Osteoblast (primary cell): ENCODE results near the gene FOXB2. TPM values are rescaled to one million over a fixed set of nuclear protein-coding genes. Genes with fewer than 3 reads are reported as not detected.
A peak's percentile ranks its signal among the peaks of the same experiment; 100 is the strongest.

ENCODE experiments used
- DNase-seq: peaks from one replicate; pipeline ENCODE4 v3.0.0; 2011; ENCODE audit warnings: low spot score, mixed read lengths; ENCODE audit not compliant: insufficient read length; ENCODE audit errors: missing footprints
- H2AFZ ChIP-seq: 2 replicates; pipeline ENCODE4 v1.6.0; 2011; ENCODE audit warnings: mild to moderate bottlenecking, low read length
- H3K27ac ChIP-seq: 2 replicates; pipeline ENCODE4 v1.5.1; 2011; ENCODE audit warnings: mild to moderate bottlenecking, low read depth, low read length, moderate library complexity
- H3K27me3 ChIP-seq: 2 replicates; pipeline ENCODE4 v1.6.0; 2012; ENCODE audit warnings: mild to moderate bottlenecking, control low read depth, inconsistent platforms, low read length, moderate library complexity; ENCODE audit not compliant: insufficient read depth
- H3K36me3 ChIP-seq: 2 replicates; pipeline ENCODE4 v1.5.1; 2011; ENCODE audit warnings: mild to moderate bottlenecking, low read length, control low read depth, moderate library complexity; ENCODE audit not compliant: insufficient read depth
- H3K4me1 ChIP-seq: 2 replicates; pipeline ENCODE4 v1.5.1; 2011; ENCODE audit warnings: mild to moderate bottlenecking, low read length, control low read depth, moderate library complexity; ENCODE audit not compliant: insufficient read depth
- H3K4me2 ChIP-seq: 2 replicates; pipeline ENCODE4 v1.6.0; 2011; ENCODE audit warnings: mild to moderate bottlenecking, low read length; ENCODE audit not compliant: insufficient read depth
- H3K4me3 ChIP-seq: fragments of 200-600 bp; sonication (generic); 3 replicates; pipeline ENCODE4 v1.5.1; 2012; ENCODE audit warnings: mild to moderate bottlenecking, low read length, inconsistent platforms; ENCODE audit not compliant: insufficient read depth
- H3K79me2 ChIP-seq: 2 replicates; pipeline ENCODE4 v1.6.0; 2012; ENCODE audit warnings: mild to moderate bottlenecking, low read length, control low read depth, inconsistent platforms; ENCODE audit not compliant: insufficient read depth
- H3K9me3 ChIP-seq: 2 replicates; pipeline ENCODE4 v1.5.1; 2011; ENCODE audit warnings: low read depth, low read length, control low read depth
- H4K20me1 ChIP-seq: 2 replicates; pipeline ENCODE4 v1.6.0; 2012; ENCODE audit warnings: mild to moderate bottlenecking, low read length, control low read depth; ENCODE audit not compliant: insufficient read depth
- total RNA-seq: library from RNA; depleted of rRNA; stranded (reverse); fragments of >200 nt; gene quantifications from 2 replicates; pipeline ENCODE4 v1.2.3, GENCODE V29; 2012
- TF ChIP-seq, protein P1 (sequence below): IDR thresholded peaks from 2 replicates; pipeline ENCODE4 v1.5.1; 2011; ENCODE audit warnings: mild to moderate bottlenecking, low read depth, low read length, moderate library complexity; ENCODE audit errors: extremely low read depth

Gene FOXB2
- total RNA-seq, 1 donor: not detected

DNA sequence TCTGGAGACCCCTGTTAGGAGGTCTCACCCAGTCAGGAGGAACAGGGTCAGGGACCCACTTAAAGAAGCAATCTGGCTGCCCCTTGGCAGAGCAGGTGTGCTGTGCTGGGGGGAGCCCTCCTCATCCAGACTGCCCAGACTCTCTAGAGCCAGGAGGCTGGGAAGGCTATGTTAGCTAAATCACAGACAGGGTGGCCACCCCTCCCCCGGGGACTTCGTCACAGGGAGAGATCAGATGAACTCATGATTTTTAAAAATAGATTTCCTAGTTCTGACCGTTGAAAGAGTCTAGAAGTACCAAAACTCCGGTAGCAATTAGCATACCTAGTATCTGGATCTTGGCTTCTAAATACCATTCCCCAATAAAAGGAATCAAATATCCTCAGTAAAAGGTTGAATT is 35.0 kb upstream of the FOXB2 start:
- Histone ChIP-seq H3K4me2 (no peak overlapping the region), H3K27me3 (peaks cover 9% of the 10 kb centered on the region), H2AFZ (no peak overlapping the region), H3K79me2 (no peaks in the 10 kb centered on the region), H4K20me1 (no peaks in the 10 kb centered on the region), H3K36me3 (no peaks in the 10 kb centered on the region), H3K27ac (no peak overlapping the region), H3K4me1 (peaks cover 13% of the 10 kb centered on the region), H3K4me3 (no peak overlapping the region), H3K9me3 (no peaks in the 10 kb centered on the region)
- TF ChIP-seq, protein P1, sequence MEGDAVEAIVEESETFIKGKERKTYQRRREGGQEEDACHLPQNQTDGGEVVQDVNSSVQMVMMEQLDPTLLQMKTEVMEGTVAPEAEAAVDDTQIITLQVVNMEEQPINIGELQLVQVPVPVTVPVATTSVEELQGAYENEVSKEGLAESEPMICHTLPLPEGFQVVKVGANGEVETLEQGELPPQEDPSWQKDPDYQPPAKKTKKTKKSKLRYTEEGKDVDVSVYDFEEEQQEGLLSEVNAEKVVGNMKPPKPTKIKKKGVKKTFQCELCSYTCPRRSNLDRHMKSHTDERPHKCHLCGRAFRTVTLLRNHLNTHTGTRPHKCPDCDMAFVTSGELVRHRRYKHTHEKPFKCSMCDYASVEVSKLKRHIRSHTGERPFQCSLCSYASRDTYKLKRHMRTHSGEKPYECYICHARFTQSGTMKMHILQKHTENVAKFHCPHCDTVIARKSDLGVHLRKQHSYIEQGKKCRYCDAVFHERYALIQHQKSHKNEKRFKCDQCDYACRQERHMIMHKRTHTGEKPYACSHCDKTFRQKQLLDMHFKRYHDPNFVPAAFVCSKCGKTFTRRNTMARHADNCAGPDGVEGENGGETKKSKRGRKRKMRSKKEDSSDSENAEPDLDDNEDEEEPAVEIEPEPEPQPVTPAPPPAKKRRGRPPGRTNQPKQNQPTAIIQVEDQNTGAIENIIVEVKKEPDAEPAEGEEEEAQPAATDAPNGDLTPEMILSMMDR: no peak
- DNase-seq: no peak

DNA sequence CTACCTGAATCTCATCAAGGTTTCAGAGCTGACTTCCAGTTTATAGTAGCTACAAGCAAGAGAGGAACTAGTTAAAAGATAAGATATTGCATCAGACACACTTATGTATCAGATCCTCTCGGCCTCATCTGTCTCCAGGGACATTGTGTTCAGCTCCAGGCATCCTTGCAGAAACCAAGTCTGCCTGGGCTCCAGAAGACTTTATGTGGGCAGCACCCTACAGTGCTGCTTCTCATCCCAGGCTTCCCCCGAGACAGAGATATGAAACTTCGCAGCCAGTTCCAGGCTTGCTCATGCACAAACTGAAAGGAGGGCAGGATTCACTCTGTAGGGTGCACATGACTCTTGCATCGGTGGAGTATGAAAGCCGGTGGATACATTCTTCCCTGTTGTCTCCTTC is 33.9 kb upstream of the FOXB2 start:
- peaks cover 9% of the 10 kb centered on the region for H3K27me3 ChIP-seq

DNA sequence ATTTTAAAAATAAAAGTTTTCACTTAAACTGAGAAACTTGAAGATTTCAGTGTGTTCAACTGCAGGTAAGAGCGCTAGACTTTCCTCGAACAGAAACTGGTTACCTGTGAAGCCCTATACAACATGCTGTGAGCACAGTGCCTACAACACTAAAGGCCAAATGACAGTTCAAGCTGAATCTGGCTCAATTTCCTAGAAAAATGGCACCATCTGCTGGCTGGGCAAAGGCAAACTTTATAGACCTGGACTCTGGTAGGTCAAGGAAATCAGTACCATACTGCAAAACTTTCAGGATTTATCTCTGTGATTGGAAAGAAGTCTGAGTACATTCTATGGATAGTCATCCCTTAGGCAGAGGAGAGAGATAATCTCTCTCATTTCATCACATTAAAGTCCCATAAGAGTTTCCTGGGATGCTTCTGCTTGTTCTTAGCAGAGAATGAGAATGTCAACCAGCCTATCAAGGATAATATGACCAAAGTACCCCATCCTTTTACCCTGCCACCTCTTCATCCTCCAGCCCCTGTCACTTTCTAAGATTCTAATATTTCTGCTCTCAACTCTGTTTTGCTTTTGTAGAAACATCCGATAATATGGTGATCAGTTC is 31.8 kb upstream of the FOXB2 start:
- Histone ChIP-seq H3K27ac (no peak overlapping the region), H3K36me3 (no peaks in the 10 kb centered on the region), H2AFZ (no peak overlapping the region), H3K79me2 (no peaks in the 10 kb centered on the region), H3K4me2 (no peak overlapping the region), H3K27me3 (peaks cover 9% of the 10 kb centered on the region), H4K20me1 (no peaks in the 10 kb centered on the region), H3K4me3 (no peak overlapping the region), H3K9me3 (no peaks in the 10 kb centered on the region), H3K4me1 (peaks cover 13% of the 10 kb centered on the region)
- DNase-seq: no peak
- TF ChIP-seq, protein P1: peak; percentile 72

More for the DNA sequence above, 33.9 kb upstream of the FOXB2 start:
- no peak overlapping the region for H3K27ac ChIP-seq
- DNase-seq: no peak
- no peaks in the 10 kb centered on the region for H3K9me3 ChIP-seq
- TF ChIP-seq, protein P1: no peak
- H3K4me2 ChIP-seq: peak overlapping the region; percentile 19
- H3K79me2 ChIP-seq: no peaks in the 10 kb centered on the region
- no peak overlapping the region for H3K4me3 ChIP-seq
- H4K20me1 ChIP-seq: no peaks in the 10 kb centered on the region
- no peaks in the 10 kb centered on the region for H3K36me3 ChIP-seq
- no peak overlapping the region for H2AFZ ChIP-seq
- peaks cover 13% of the 10 kb centered on the region for H3K4me1 ChIP-seq

DNA sequence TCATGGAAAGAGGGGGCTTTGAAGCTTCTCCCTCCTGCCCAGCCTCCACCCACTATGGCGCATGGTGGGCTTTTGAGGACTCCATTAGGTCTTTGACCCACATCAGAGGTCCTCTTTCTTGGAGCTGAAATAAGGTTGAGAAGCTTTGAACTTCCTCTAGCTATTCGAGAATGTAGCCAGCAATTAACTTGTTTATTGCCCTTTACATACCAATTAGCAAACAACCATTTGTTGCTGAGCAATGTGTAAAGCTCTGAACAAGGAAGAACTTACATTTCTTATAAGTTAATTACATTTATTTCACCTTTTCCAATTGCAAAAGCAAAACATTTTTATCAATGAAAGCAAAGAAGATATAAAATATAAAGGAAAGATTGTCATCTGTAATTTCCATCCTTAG is 30.5 kb upstream of the FOXB2 start:
- no peaks in the 10 kb centered on the region for H3K9me3 ChIP-seq
- H3K79me2 ChIP-seq: no peaks in the 10 kb centered on the region
- TF ChIP-seq, protein P1: no peak
- H3K36me3 ChIP-seq: no peaks in the 10 kb centered on the region
- no peak overlapping the region for H2AFZ ChIP-seq
- H3K27me3 ChIP-seq: peaks cover 9% of the 10 kb centered on the region
- no peak overlapping the region for H3K4me2 ChIP-seq
- peaks cover 13% of the 10 kb centered on the region for H3K4me1 ChIP-seq
- H3K27ac ChIP-seq: no peak overlapping the region
- no peaks in the 10 kb centered on the region for H4K20me1 ChIP-seq
- no peak overlapping the region for H3K4me3 ChIP-seq
- no peak for DNase-seq
